Measurements from ENCODE around the gene CDK12. TPM values are rescaled to one million over a fixed set of nuclear protein-coding genes. Genes with fewer than 3 reads are reported as not detected.
"Not testable (repeated sequence)": the region's sequence is repeated elsewhere in the genome, so short reads cannot be mapped to it uniquely, and the experiment has no call there.

Gene CDK12
- total RNA-seq, 4 donors from 2014 or later: 46.1 to 71.6 (median 50.6) TPM

DNA sequence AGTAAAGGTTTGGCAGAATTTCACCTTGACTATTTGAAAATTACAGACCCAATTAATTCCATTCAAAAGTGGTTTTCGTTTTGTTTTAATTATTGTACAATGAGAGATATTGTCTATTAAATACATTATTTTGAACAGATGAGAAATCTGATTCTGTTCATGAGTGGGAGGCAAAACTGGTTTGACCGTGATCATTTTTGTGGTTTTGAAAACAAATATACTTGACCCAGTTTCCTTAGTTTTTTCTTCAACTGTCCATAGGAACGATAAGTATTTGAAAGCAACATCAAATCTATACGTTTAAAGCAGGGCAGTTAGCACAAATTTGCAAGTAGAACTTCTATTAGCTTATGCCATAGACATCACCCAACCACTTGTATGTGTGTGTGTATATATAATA, 72.6 kb downstream of the CDK12 start:
- Histone ChIP-seq H3K27ac (no peak overlapping the region), H3K36me3 (peaks cover 10% of the 10 kb centered on the region in 2 donors), H3K9me3 (no peaks in the 10 kb centered on the region), H3K27me3 (no peaks in the 10 kb centered on the region), H3K4me1 (no peaks in the 10 kb centered on the region), H3K4me3 (replicated peaks in 1 of 3) (no peak overlapping the region)
- DNase-seq: no peak
- TF ChIP-seq POLR2A (IDR thresholded peaks at IDR 0.05): no peak
- TF ChIP-seq, protein P1, sequence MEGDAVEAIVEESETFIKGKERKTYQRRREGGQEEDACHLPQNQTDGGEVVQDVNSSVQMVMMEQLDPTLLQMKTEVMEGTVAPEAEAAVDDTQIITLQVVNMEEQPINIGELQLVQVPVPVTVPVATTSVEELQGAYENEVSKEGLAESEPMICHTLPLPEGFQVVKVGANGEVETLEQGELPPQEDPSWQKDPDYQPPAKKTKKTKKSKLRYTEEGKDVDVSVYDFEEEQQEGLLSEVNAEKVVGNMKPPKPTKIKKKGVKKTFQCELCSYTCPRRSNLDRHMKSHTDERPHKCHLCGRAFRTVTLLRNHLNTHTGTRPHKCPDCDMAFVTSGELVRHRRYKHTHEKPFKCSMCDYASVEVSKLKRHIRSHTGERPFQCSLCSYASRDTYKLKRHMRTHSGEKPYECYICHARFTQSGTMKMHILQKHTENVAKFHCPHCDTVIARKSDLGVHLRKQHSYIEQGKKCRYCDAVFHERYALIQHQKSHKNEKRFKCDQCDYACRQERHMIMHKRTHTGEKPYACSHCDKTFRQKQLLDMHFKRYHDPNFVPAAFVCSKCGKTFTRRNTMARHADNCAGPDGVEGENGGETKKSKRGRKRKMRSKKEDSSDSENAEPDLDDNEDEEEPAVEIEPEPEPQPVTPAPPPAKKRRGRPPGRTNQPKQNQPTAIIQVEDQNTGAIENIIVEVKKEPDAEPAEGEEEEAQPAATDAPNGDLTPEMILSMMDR (IDR thresholded peaks at IDR 0.05): no peak
- intact Hi-C loops (cut with DNase I): no loop called here
- WGBS, 2 donors: 67 to 77% methylated on average over 4 of the region's 4 CpGs

GRCh38 chr17:39534768-39535405, 73.6 kb downstream of the CDK12 start:
- DNase-seq: no peak
- TF ChIP-seq, protein P1 (IDR thresholded peaks at IDR 0.05): no peak
- no peak for TF ChIP-seq POLR2A (IDR thresholded peaks at IDR 0.05)
- no peaks in the 10 kb centered on the region for H3K27me3 ChIP-seq
- no peak overlapping the region for H3K4me3 ChIP-seq (replicated peaks in 1 of 3)
- H3K27ac ChIP-seq: no peak overlapping the region
- WGBS, 2 donors: 93 to 98% methylated on average over 3 of the region's 3 CpGs
- H3K36me3 ChIP-seq: peaks cover 8 to 10% of the 10 kb centered on the region in 2 donors
- intact Hi-C loops (cut with DNase I): no loop called here
- H3K9me3 ChIP-seq: no peaks in the 10 kb centered on the region
- no peaks in the 10 kb centered on the region for H3K4me1 ChIP-seq

DNA sequence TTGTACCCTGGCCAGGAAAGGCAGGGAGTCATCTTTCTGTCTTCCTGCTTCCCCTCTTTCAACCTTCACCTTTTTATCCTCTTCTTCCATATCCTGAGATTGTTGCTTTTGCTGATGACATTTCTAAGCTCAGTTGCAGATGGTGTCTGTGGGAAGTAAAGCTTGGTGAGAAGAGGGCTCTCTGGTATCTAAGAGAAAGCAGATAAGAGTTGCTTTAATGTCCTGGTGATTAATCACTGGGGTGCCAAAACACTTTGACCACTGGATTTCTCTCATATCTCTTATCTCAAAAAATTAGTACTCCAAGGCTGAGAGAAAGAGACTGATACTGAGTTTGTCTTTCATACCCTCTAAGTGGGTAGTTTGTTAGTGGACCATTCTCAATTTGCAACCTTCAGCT, 75.2 kb downstream of the CDK12 start:
- Histone ChIP-seq H3K4me1 (no peaks in the 10 kb centered on the region), H3K9me3 (no peaks in the 10 kb centered on the region), H3K36me3 (no peaks in the 10 kb centered on the region), H3K27ac (no peak overlapping the region), H3K27me3 (no peaks in the 10 kb centered on the region), H3K4me3 (replicated peaks in 1 of 3) (no peak overlapping the region)
- TF ChIP-seq POLR2A (IDR thresholded peaks at IDR 0.05): no peak
- TF ChIP-seq, protein P1 (IDR thresholded peaks at IDR 0.05): no peak
- intact Hi-C loops (cut with DNase I): no loop called here
- DNase-seq: no peak

GRCh38 chr17:39537364-39537763, 76.1 kb downstream of the CDK12 start:
- H3K27ac ChIP-seq; intact Hi-C loops (cut with DNase I); H3K4me1 ChIP-seq; H3K4me3 ChIP-seq (replicated peaks in 1 of 3); H3K36me3 ChIP-seq; DNase-seq; H3K9me3 ChIP-seq; H3K27me3 ChIP-seq: not testable (repeated sequence)
- 94 to 97% methylated on average over 2 of the region's 2 CpGs for WGBS, 2 donors

DNA sequence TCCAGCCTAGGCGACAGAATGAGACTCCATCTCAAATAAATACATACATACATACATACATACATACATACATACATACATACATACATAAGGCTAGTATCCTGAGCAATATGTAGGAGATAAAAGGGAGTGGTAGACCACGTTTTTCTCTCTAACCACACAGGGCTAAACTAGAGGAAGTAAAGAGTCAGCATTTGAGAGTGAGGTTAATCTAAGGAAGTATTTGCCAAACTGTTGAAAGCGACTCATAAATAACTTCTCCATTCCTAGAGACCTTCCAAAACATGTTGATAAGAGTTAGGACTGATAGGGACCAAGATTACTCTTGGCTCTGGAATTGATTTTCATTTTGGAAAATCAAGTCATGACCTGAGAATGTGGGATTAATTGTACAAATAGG, 77.6 kb downstream of the CDK12 start:
- H3K9me3 ChIP-seq: no peaks in the 10 kb centered on the region
- TF ChIP-seq, protein P1 (IDR thresholded peaks at IDR 0.05): no peak
- no peak for TF ChIP-seq POLR2A (IDR thresholded peaks at IDR 0.05)
- no peaks in the 10 kb centered on the region for H3K36me3 ChIP-seq
- H3K27me3 ChIP-seq: no peaks in the 10 kb centered on the region
- no peak overlapping the region for H3K4me3 ChIP-seq (replicated peaks in 1 of 3)
- WGBS, 2 donors: 68 to 70% methylated on average over 3 of the region's 3 CpGs
- no peak overlapping the region for H3K27ac ChIP-seq
- intact Hi-C loops (cut with DNase I): no loop called here
- peaks cover 0 to 4% of the 10 kb centered on the region in 2 donors for H3K4me1 ChIP-seq
- no peak for DNase-seq
